Heart left ventricle (tissue), 16 donors: Measurements from ENCODE around the gene SEMA6D. TPM values are rescaled to one million over a fixed set of nuclear protein-coding genes. Genes with fewer than 3 reads are reported as not detected.

Experiments
- ATAC-seq, 4 donors: fragments of 200-7000 bp; cut with Tn5 transposase; one replicate each; pipeline ENCODE4 v1.9.1; 2020 to 2022; ENCODE audit warnings: moderate library complexity in 4 of 4, mild to moderate bottlenecking in 3 of 4, moderate number of reproducible peaks in 1 of 4
- DNase-seq, 5 donors: peaks; one replicate each; pipeline ENCODE4 v3.0.0-alpha.2; 2020
- H3K27ac ChIP-seq, 12 donors: fragments of 200-600 bp; sonication (generic) in 4 of 12; one replicate each; pipeline versions ENCODE4 v1.5.0 to v1.8.0; 2016 to 2022; ENCODE audit warnings: mild to moderate bottlenecking in 2 of 12
- H3K27me3 ChIP-seq, 9 donors: fragments of 200-600 bp; sonication (generic) in 2 of 9; one replicate each; pipeline versions ENCODE4 v1.5.1 to v1.8.0; 2016 to 2022; ENCODE audit warnings: mild to moderate bottlenecking in 3 of 9
- H3K36me3 ChIP-seq, 9 donors: fragments of 200-600 bp; sonication (generic) in 2 of 9; one replicate each; pipeline versions ENCODE4 v1.5.0 to v1.8.0; 2018 to 2022; ENCODE audit warnings: mild to moderate bottlenecking in 2 of 9
- H3K4me1 ChIP-seq, 12 donors: fragments of 200-600 bp; sonication (generic) in 4 of 12; one replicate each; pipeline versions ENCODE4 v1.5.0 to v1.8.0; 2016 to 2022; ENCODE audit warnings: mild to moderate bottlenecking in 3 of 12
- H3K4me3 ChIP-seq, 12 donors: fragments of 200-600 bp; sonication (generic) in 4 of 12; one replicate each; pipeline versions ENCODE4 v1.5.0 to v1.8.0; 2017 to 2022; ENCODE audit warnings: mild to moderate bottlenecking in 9 of 12, moderate library complexity in 4 of 12
- H3K9me3 ChIP-seq, 12 donors: fragments of 200-600 bp; sonication (generic) in 4 of 12; one replicate each; pipeline versions ENCODE4 v1.5.0 to v1.8.0; 2016 to 2022; ENCODE audit warnings: mild to moderate bottlenecking in 1 of 12
- POLR2A ChIP-seq, 2 donors: fragments of 450-650 bp; IDR thresholded peaks; one replicate each; pipeline ENCODE4 v1.6.1; 2017; ENCODE audit warnings: antibody characterized with exemption in 2 of 2, mild to moderate bottlenecking in 2 of 2, moderate library complexity in 2 of 2
- WGBS, 4 donors: extraction: QIAGEN DNeasy Blood & Tissue Kit in 2 of 4; methylation state at CpG; one replicate each; pipeline versions ENCODE4 v1.1.5 to v1.1.7; 2013 to 2018; 5-methylcytosine and 5-hydroxymethylcytosine counted together
- intact Hi-C, 10 donors: fragments of 100-400 bp; cut with DNase I; formaldehyde crosslinking; loops; one replicate each; pipeline versions ENCODE4 v1.11.1 to v1.14.2; 2022
- polyA plus RNA-seq, 2 donors: library from polyadenylated mRNA; stranded (reverse); fragments of 200-250 nt; gene quantifications; one replicate each; pipeline ENCODE4 v1.2.3, GENCODE V29; 2013
- total RNA-seq, 9 donors: library from RNA; depleted of rRNA in 2 of 9; stranded (reverse); fragments of >200 nt in 2 of 9; fragmentation: NEBNext Ultra II Directional in 3 of 9; extraction: Animal tissue kit (Norgen Biotek cat#: 25700) in 3 of 9; gene quantifications; one replicate each; pipeline versions ENCODE4 v1.1.0 to v1.2.4, GENCODE V29; 2016 to 2023
- TF ChIP-seq, protein P1 (sequence below), 12 donors: fragments of 200-600 bp; sonication (generic) in 4 of 12; IDR thresholded peaks; one replicate each; pipeline versions ENCODE4 v1.5.0 to v1.8.0; 2018 to 2022; ENCODE audit warnings: antibody characterized with exemption in 12 of 12, mild to moderate bottlenecking in 5 of 12
- donor health status: ischemic (EF 13 %, LVEDD 7.1; RV severe dilation, severe dysfunction).
- donor health status: healthy with polysubstance abuse.
- donor health status: DM: no; HTN: yes; CAD: no.
- donor health status: DM: no; HTN: no; CAD: no.
- donor health status: ischemic (EF 25% LVEDD 6.9; RV normal size, moderate dysfunction).
- donor health status: ischemic (EF 25% LVEDD 5.7; RV mildly dilated, moderate dysfunction).
- donor health status: healthy.
- donor health status: DM: yes; HTN: yes; CAD: no.
- donor health status: ischemic (EF 35%, LVEDD 5.7; RV mildly dilated, moderate dysfunction).
- donor health status: nonischemic (EF 11% LVEDD 7.7; RV severe dilation, severe dysfunction).
- donor health status: DM: yes; HTN: yes; CAD: no.
- donor health status: PGD.
- donor health status: ischemic (EF 29% LVEDD 5.4; RV normal size, mild dysfunction).
- donor health status: nonischemic (EF 23%, LVEDD 6.1; RV moderate dilation, normal function).

SEMA6D gene
- total and polyA plus RNA-seq, 11 donors: 2.8 to 23.2 (median 10.8) TPM

DNA sequence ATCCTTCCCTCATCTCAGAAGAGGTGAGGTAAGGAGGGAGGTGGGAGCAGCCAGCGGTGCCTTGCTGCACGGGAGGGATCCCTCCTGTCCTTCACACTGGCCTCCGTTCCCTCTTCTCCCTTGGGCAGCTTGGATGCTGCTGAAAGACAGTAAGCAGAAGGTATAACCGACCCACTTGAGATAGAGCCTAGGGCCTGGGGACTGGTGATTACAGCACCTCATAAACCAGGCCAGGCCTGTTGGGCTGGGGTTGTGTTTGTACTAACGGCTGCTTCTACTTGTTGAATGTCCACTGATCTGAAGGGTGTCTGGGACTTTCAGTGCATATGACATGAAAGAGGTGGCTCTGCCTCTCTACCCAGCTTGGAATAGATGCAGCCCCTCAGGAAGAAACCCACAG, 25.0 kb downstream of the SEMA6D start:
- no peak overlapping the region for H3K4me3 ChIP-seq
- H3K27ac ChIP-seq: peak overlapping the region in 6 of 12 donors; percentile 24 to 65 (median 46)
- intact Hi-C loops: no loop called here
- no peaks in the 10 kb centered on the region for H3K27me3 ChIP-seq
- WGBS, 4 donors: 40 to 60% (median 54%) methylated on average over 5 of the region's 5 CpGs
- TF ChIP-seq, protein P1, sequence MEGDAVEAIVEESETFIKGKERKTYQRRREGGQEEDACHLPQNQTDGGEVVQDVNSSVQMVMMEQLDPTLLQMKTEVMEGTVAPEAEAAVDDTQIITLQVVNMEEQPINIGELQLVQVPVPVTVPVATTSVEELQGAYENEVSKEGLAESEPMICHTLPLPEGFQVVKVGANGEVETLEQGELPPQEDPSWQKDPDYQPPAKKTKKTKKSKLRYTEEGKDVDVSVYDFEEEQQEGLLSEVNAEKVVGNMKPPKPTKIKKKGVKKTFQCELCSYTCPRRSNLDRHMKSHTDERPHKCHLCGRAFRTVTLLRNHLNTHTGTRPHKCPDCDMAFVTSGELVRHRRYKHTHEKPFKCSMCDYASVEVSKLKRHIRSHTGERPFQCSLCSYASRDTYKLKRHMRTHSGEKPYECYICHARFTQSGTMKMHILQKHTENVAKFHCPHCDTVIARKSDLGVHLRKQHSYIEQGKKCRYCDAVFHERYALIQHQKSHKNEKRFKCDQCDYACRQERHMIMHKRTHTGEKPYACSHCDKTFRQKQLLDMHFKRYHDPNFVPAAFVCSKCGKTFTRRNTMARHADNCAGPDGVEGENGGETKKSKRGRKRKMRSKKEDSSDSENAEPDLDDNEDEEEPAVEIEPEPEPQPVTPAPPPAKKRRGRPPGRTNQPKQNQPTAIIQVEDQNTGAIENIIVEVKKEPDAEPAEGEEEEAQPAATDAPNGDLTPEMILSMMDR (IDR thresholded peaks at IDR 0.05): no peak
- TF ChIP-seq POLR2A (IDR thresholded peaks at IDR 0.05): no peak
- H3K4me1 ChIP-seq: peaks cover 0 to 75% (median 24%) of the 10 kb centered on the region in 12 donors
- peak in 3 of 5 donors; percentile 16 to 61 (median 26) for DNase-seq
- peaks cover 0 to 7% (median 0%) of the 10 kb centered on the region in 9 donors for H3K36me3 ChIP-seq
- no peaks in the 10 kb centered on the region for H3K9me3 ChIP-seq
- peak; percentile 78 to 90 (median 85) for ATAC-seq

DNA sequence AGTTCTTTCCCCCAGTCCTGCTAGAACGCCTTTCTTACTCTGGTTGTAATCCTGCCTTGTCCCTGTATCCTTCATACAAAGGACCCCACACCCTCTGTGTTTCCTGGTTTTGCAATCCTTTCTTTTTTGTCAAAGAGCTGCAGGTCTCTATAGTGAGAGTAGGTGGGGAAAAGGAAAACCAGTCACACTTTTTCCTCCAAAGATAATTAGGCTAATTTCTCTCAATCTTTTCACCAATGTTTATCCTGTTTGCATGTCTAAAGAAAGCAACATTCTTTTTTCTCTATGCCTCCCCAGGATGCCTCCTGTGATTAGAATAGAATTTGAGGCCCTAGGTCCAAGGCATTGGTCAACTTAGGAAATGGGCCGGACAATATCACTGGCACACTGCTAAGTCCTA, 25.4 kb downstream of the SEMA6D start:
- no peak for TF ChIP-seq POLR2A (IDR thresholded peaks at IDR 0.05)
- no peak overlapping the region for H3K4me3 ChIP-seq
- no peaks in the 10 kb centered on the region for H3K9me3 ChIP-seq
- DNase-seq (no peak), ATAC-seq (no peak)
- peaks cover 0 to 71% (median 23%) of the 10 kb centered on the region in 12 donors for H3K4me1 ChIP-seq
- WGBS, 4 donors: 42 to 58% (median 44%) methylated on average over 2 of the region's 2 CpGs
- H3K27me3 ChIP-seq: no peaks in the 10 kb centered on the region
- peaks cover 0 to 7% (median 0%) of the 10 kb centered on the region in 9 donors for H3K36me3 ChIP-seq
- intact Hi-C loops: no loop called here
- peak overlapping the region in 6 of 12 donors; percentile 24 to 65 (median 46) for H3K27ac ChIP-seq

DNA sequence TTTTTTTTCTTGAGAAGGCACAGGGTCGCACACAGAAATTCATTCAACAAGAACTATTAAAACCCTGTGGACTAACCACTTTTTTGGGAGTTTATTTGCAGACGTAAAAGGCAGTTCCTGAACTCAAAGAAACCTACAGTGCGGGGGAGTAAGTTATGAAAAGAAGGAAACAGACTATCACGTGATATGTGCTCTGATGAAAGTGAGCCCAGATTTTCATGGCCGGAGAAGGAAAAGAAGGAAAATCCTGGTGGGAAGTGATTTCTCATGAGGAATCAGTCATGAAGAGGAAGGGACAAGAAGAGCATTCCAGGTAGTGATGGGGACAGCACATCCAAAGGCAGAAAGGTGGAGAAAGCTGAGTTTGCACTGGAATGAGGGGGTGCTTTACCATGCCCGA, 26.1 kb downstream of the SEMA6D start:
- Histone ChIP-seq H3K36me3 (peaks cover 0 to 7% (median 0%) of the 10 kb centered on the region in 9 donors), H3K9me3 (no peaks in the 10 kb centered on the region), H3K4me1 (peaks cover 0 to 64% (median 23%) of the 10 kb centered on the region in 12 donors), H3K27ac (peak overlapping the region in 1 of 12 donors; percentile 65), H3K27me3 (no peaks in the 10 kb centered on the region), H3K4me3 (no peak overlapping the region)
- ATAC-seq: no peak
- intact Hi-C loops: no loop called here
- 58 to 68% (median 64%) methylated on average over 6 of the region's 6 CpGs for WGBS, 4 donors
- TF ChIP-seq, protein P1 (IDR thresholded peaks at IDR 0.05): no peak
- TF ChIP-seq POLR2A (IDR thresholded peaks at IDR 0.05): no peak
- DNase-seq: no peak

DNA sequence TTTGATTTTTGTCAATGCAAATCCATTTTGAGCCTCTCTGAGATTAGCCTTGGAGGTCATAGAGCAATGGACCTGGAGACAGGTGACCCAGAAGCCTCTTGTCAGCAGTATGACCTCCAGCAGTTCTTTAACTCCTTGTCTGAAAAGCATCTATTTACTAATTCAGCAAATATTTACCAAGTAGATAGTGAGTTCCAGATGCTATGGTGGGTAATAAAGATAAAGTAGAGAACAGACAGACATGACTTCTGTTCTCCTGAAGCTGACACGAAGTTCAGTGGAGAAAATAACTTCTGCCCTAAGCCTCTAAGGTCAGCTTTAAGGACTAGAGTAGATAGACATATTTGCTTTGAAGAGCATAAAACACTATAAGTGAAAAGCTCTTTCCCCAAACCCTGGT, 26.6 kb downstream of the SEMA6D start:
- 26 to 56% (median 39%) methylated on average over 1 of the region's 1 CpG for WGBS, 4 donors
- TF ChIP-seq, protein P1 (IDR thresholded peaks at IDR 0.05): no peak
- TF ChIP-seq POLR2A (IDR thresholded peaks at IDR 0.05): no peak
- Histone ChIP-seq H3K4me1 (peaks cover 0 to 59% (median 21%) of the 10 kb centered on the region in 12 donors), H3K27me3 (no peaks in the 10 kb centered on the region), H3K9me3 (no peaks in the 10 kb centered on the region), H3K36me3 (peaks cover 0 to 7% (median 0%) of the 10 kb centered on the region in 9 donors), H3K27ac (no peak overlapping the region), H3K4me3 (no peak overlapping the region)
- DNase-seq (no peak), ATAC-seq (no peak)
- intact Hi-C loops: no loop called here

DNA sequence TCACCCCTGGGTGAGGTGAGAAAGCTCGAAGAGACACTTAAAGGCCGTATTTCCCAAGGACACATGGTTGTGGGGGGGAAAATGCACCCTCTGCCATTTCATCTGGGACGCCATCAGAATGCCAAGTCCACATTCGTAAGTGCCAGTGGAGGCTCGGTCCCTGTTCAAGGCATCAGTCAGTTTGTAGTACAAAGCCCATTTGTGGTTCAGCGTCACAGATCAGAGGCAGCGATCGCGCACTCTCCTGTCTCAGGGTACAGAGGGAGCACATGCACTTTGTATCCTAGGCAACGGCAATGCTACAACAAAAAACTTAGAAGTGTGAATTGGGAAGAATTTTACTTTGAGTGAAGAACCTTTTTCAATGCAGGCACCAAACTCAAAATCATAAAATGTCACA, 27.2 kb downstream of the SEMA6D start:
- WGBS, 4 donors: 85 to 93% (median 90%) methylated on average over 10 of the region's 10 CpGs
- Histone ChIP-seq H3K4me3 (no peak overlapping the region), H3K27ac (no peak overlapping the region), H3K36me3 (peaks cover 0 to 7% (median 0%) of the 10 kb centered on the region in 9 donors), H3K9me3 (no peaks in the 10 kb centered on the region), H3K27me3 (no peaks in the 10 kb centered on the region), H3K4me1 (peaks cover 0 to 64% (median 20%) of the 10 kb centered on the region in 12 donors)
- intact Hi-C loops: no loop called here
- TF ChIP-seq POLR2A (IDR thresholded peaks at IDR 0.05): no peak
- TF ChIP-seq, protein P1 (IDR thresholded peaks at IDR 0.05): no peak
- no peak for ATAC-seq
- DNase-seq: no peak
